Tibial artery (tissue), 4 donors: ENCODE data around the gene DAND5.
"Not testable (repeated sequence)": the region's sequence is repeated elsewhere in the genome, so short reads cannot be mapped to it uniquely, and the experiment has no call there.

ENCODE experiments used
- DNase-seq, 2 donors: peaks; one replicate each; pipeline ENCODE4 v3.0.0-alpha.2; 2019
- H3K27ac ChIP-seq, 2 donors: fragments of 200-600 bp; sonication (generic) in 1 of 2; 1 replicate in 1 of 2; 2 replicates in 1 of 2; pipeline ENCODE4 v1.5.1; 2018 to 2019; ENCODE audit warnings: mild to moderate bottlenecking in 1 of 2
- H3K27me3 ChIP-seq, 2 donors: fragments of 200-600 bp; sonication (generic) in 1 of 2; one replicate each; pipeline versions ENCODE4 v1.5.1 to v1.6.0; 2016 to 2019
- H3K36me3 ChIP-seq, 3 donors: fragments of 200-600 bp; sonication (generic) in 2 of 3; one replicate each; pipeline ENCODE4 v1.5.1; 2016 to 2019; ENCODE audit warnings: mild to moderate bottlenecking in 2 of 3
- H3K4me1 ChIP-seq, 4 donors: fragments of 200-600 bp; sonication (generic) in 2 of 4; 1 replicate in 3 of 4; 2 replicates in 1 of 4; pipeline ENCODE4 v1.5.1; 2016 to 2019
- H3K4me3 ChIP-seq, 2 donors: fragments of 200-600 bp; sonication (generic) in 1 of 2; 1 replicate in 1 of 2; 2 replicates in 1 of 2; pipeline ENCODE4 v1.5.1; 2018 to 2019; ENCODE audit warnings: mild to moderate bottlenecking in 2 of 2
- H3K9me3 ChIP-seq, 3 donors: fragments of 200-600 bp; sonication (generic) in 1 of 3; one replicate each; pipeline ENCODE4 v1.5.1; 2016 to 2019
- CTCF ChIP-seq, 2 experiments: fragments of 200-600 bp in 1 of 2; fragments of 450-650 bp in 1 of 2; IDR thresholded peaks; one replicate each; pipeline ENCODE4 v1.5.1; 2017 to 2019; ENCODE audit warnings: antibody characterized with exemption in 2 of 2, mild to moderate bottlenecking in 1 of 2, moderate library complexity in 1 of 2
- intact Hi-C: fragments of 100-400 bp; cut with DNase I; formaldehyde crosslinking; loops from one replicate; pipeline ENCODE4 v1.15.0; 2023; ENCODE audit warnings: low total_unique reads

DAND5 gene

DNA sequence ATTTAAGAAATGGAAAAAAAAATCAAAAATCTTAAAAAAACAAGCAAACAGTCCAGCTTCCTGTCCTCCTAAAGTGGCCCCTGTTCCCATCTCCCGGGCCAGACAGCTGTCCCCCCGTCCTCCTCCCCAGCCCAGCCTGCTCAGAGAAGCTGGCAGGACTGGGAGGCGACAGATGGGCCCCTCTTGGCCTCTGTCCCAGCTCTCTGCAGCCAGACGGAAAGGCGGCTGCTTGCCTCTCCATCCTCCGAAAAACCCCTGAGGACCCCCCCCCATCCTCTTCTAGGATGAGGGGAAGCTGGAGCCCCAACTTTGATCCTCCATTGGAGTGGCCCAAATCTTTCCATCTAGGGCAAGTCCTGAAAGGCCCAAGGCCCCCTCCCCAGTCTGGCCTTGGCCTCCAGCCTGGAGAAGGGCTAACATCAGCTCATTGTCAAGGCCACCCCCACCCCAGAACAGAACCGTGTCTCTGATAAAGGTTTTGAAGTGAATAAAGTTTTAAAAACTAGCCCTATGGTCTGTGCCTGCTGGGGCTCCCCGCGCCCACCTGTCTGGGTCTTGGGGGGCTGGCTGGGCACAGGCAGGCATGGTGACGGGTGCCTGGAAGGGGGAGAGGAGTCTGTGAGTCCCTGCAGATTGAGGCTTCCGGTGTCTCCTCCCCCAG lies 16.1 kb upstream of the DAND5 start:
- Histone ChIP-seq H3K36me3 (peaks cover 54 to 70% (median 56%) of the 10 kb centered on the region in 3 donors), H3K27me3 (no peaks in the 10 kb centered on the region), H3K9me3 (no peaks in the 10 kb centered on the region), H3K4me1 (peaks cover 0 to 46% (median 34%) of the 10 kb centered on the region in 4 donors), H3K27ac (peak overlapping the region; percentile 73 to 96), H3K4me3 (no peak overlapping the region)
- intact Hi-C loops = no loop called here
- no peak for TF ChIP-seq CTCF (IDR thresholded peaks at IDR 0.05)
- DNase-seq = no peak

DNA sequence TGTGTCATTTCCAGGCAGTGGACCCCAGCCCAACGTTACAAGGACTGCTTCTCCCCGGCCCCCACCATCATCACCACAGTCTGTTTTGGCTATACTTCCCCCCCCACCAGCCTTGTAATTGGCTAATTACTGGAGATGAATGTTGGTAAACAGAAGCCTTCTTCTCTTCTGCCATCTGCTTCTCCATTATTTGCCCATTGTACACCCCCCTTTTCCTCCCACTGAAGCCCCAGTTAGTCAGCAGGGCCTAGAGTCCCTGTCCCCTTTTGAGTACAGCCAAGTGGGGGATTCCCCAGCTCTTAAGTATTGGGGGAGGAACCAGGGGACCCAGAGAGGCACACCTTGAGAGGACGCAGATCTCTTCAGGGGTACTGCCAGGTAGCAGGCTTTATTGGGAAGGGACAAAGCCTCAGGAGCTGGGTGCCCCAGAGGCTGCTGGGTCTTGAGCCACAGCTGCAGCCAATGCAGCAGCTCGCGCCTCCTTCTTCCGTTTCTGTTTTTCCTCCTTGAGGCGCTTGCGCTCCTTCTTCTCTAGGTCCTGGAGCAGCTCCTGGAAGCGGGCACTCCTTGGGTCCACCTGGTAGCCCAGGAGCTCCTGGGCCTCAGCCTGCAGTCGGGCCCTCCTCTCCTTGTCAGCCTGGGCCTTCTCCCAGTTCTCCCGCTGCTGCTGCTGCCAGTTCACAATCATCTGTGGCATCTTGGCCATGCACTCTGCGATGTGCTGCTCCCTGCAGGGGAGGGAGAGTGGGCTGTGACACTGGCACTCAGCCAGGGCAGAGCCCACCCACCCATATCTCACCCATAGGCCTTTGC lies 15.4 kb upstream of the DAND5 start:
- intact Hi-C loops = no loop called here
- Histone ChIP-seq H3K27ac (peak overlapping the region; percentile 73 to 96), H3K36me3 (peaks cover 46 to 63% (median 48%) of the 10 kb centered on the region in 3 donors), H3K4me1 (peaks cover 0 to 46% (median 34%) of the 10 kb centered on the region in 4 donors), H3K4me3 (no peak overlapping the region), H3K9me3 (no peaks in the 10 kb centered on the region), H3K27me3 (no peaks in the 10 kb centered on the region)
- TF ChIP-seq CTCF (IDR thresholded peaks at IDR 0.05) = no peak
- no peak for DNase-seq

DNA sequence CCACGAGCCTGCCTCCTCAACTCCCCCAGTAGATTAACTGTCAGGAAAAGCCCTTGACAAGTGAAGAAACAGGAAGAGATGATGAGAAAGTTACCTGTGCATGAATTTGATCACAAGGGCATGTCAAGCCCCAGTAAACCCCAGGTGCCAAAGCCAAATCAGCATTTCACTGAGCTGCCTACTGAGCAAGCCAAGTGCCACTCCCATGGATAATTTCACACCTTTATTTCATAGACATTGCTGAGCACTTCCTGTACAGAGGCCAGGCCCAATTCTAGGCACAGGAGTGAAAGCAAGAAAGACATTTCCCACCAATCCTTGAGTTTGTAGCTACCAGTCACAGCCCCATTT lies 14.8 kb upstream of the DAND5 start:
- Histone ChIP-seq H3K36me3 (peaks cover 41 to 57% (median 42%) of the 10 kb centered on the region in 3 donors), H3K27ac (peak overlapping the region; percentile 3 to 96), H3K9me3 (no peaks in the 10 kb centered on the region), H3K4me3 (no peak overlapping the region), H3K27me3 (no peaks in the 10 kb centered on the region), H3K4me1 (peaks cover 0 to 46% (median 34%) of the 10 kb centered on the region in 4 donors)
- intact Hi-C loops = no loop called here
- no peak for DNase-seq
- no peak for TF ChIP-seq CTCF (IDR thresholded peaks at IDR 0.05)

DNA sequence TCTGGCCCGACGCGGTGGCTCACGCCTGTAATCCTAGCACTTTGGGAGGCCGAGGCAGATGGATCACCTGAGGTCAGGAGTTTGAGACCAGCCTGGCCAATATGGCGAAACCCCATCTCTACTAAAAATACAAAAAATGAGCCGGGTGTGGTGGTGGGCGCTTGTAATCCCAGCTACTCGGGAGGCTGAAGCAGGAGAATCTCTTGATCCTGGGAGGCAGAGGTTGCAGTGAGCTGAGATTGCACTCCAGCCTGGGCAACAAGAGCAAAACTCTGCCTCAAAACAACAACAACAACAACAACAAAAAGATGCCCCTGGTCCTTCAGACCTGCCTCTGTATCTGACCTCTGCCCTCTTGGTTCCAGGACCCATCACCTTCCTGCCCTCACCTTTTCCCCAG lies 13.8 kb upstream of the DAND5 start:
- H3K9me3 ChIP-seq, intact Hi-C loops, DNase-seq, H3K27me3 ChIP-seq: not testable (repeated sequence)
- Histone ChIP-seq H3K36me3 (peaks cover 31 to 47% (median 33%) of the 10 kb centered on the region in 3 donors), H3K4me1 (peaks cover 0 to 46% (median 34%) of the 10 kb centered on the region in 4 donors), H3K27ac (peak overlapping the region; percentile 91 to 96), H3K4me3 (peak overlapping the region; percentile 85 to 93)

- no peak for TF ChIP-seq CTCF (IDR thresholded peaks at IDR 0.05)
- Histone ChIP-seq H3K27ac (peak overlapping the region; percentile 91 to 96), H3K4me3 (peak overlapping the region; percentile 85 to 93), H3K36me3 (peaks cover 27 to 43% (median 30%) of the 10 kb centered on the region in 3 donors), H3K9me3 (no peaks in the 10 kb centered on the region), H3K27me3 (no peaks in the 10 kb centered on the region), H3K4me1 (peaks cover 0 to 46% (median 34%) of the 10 kb centered on the region in 4 donors)
- intact Hi-C loops = no loop called here
- DNase-seq = no peak
These were observed 13.4 kb upstream of the DAND5 start for GRCh38 chr19:12955996-12956395.
